Nephron (organoid): ENCODE measurements around the gene ATP8A1.
"Not testable (repeated sequence)": the region's sequence is repeated elsewhere in the genome, so short reads cannot be mapped to it uniquely, and the experiment has no call there.

Experiments
- H3K27ac Mint-ChIP-seq, 3 experiments: 2 replicates each; pipeline ENCODE4 v1.8.0; 2020; ENCODE audit warnings: mixed read lengths in 3 of 3, mild to moderate bottlenecking in 2 of 3, moderate library complexity in 1 of 3
- H3K27me3 Mint-ChIP-seq: 2 replicates; pipeline ENCODE4 v1.8.0; 2021; ENCODE audit warnings: low read depth, mild to moderate bottlenecking, moderate library complexity, mixed read lengths
- H3K36me3 Mint-ChIP-seq: 2 replicates; pipeline ENCODE4 v1.8.0; 2020; ENCODE audit warnings: low read depth, mixed read lengths
- H3K4me1 Mint-ChIP-seq: 2 replicates; pipeline ENCODE4 v1.8.0; 2020; ENCODE audit warnings: mixed read lengths
- H3K4me3 Mint-ChIP-seq, 3 experiments: 2 replicates each; pipeline ENCODE4 v1.8.0; 2020; ENCODE audit warnings: mild to moderate bottlenecking in 3 of 3, mixed read lengths in 3 of 3, moderate library complexity in 2 of 3
- H3K9me3 Mint-ChIP-seq: 2 replicates; pipeline ENCODE4 v1.8.0; 2020; ENCODE audit warnings: mixed read lengths
- TF ChIP-seq, protein P1 (sequence below), 3 experiments: fragments of 200-600 bp; sonication (generic); IDR thresholded peaks; one replicate each; pipeline ENCODE4 v1.5.0; 2021; ENCODE audit warnings: antibody characterized with exemption in 3 of 3; ENCODE audit not compliant: unreplicated experiment in 3 of 3

The ATP8A1 gene

GRCh38 chr4:42478509-42478908 is 178.4 kb downstream of the ATP8A1 start:
- no peak overlapping the region for H3K4me3 Mint-ChIP-seq
- no peak overlapping the region for H3K27ac Mint-ChIP-seq
- peaks cover 12% of the 10 kb centered on the region for H3K4me1 Mint-ChIP-seq
- TF ChIP-seq, protein P1, sequence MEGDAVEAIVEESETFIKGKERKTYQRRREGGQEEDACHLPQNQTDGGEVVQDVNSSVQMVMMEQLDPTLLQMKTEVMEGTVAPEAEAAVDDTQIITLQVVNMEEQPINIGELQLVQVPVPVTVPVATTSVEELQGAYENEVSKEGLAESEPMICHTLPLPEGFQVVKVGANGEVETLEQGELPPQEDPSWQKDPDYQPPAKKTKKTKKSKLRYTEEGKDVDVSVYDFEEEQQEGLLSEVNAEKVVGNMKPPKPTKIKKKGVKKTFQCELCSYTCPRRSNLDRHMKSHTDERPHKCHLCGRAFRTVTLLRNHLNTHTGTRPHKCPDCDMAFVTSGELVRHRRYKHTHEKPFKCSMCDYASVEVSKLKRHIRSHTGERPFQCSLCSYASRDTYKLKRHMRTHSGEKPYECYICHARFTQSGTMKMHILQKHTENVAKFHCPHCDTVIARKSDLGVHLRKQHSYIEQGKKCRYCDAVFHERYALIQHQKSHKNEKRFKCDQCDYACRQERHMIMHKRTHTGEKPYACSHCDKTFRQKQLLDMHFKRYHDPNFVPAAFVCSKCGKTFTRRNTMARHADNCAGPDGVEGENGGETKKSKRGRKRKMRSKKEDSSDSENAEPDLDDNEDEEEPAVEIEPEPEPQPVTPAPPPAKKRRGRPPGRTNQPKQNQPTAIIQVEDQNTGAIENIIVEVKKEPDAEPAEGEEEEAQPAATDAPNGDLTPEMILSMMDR (IDR thresholded peaks at IDR 0.05; ENCODE audit: unreplicated experiment in 3 of 3): no peak
- no peaks in the 10 kb centered on the region for H3K9me3 Mint-ChIP-seq
- no peaks in the 10 kb centered on the region for H3K36me3 Mint-ChIP-seq
- peaks cover 4% of the 10 kb centered on the region for H3K27me3 Mint-ChIP-seq

DNA sequence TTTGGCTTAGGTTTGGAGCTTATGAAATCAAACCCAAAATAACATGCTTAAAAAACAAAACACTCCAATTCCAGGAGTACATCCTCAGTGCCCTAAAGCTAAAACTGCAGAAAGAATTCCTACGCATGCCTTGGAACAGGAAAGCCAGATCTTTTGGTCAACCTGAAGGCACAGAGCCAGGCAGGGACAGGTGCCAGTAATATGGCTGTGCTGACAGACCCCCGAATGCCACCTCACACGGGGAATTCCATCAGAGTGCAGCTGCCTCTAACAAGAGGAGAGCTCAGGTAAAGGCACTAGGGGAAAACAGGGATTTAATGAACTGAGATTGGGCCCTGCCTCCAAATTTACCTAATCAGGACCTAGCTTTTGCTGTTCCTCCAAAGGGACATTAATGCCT is 182.5 kb downstream of the ATP8A1 start:
- H3K4me1 Mint-ChIP-seq: no peaks in the 10 kb centered on the region
- no peaks in the 10 kb centered on the region for H3K36me3 Mint-ChIP-seq
- H3K27me3 Mint-ChIP-seq: peaks cover 4% of the 10 kb centered on the region
- H3K27ac Mint-ChIP-seq: no peak overlapping the region
- TF ChIP-seq, protein P1 (IDR thresholded peaks at IDR 0.05; ENCODE audit: unreplicated experiment in 3 of 3): no peak
- H3K4me3 Mint-ChIP-seq: no peak overlapping the region
- H3K9me3 Mint-ChIP-seq: no peaks in the 10 kb centered on the region

GRCh38 chr4:42473071-42473684 is 183.7 kb downstream of the ATP8A1 start:
- H3K9me3 Mint-ChIP-seq: no peaks in the 10 kb centered on the region
- no peak overlapping the region for H3K4me3 Mint-ChIP-seq
- H3K36me3 Mint-ChIP-seq: no peaks in the 10 kb centered on the region
- H3K27ac Mint-ChIP-seq: no peak overlapping the region
- peaks cover 4% of the 10 kb centered on the region for H3K27me3 Mint-ChIP-seq
- H3K4me1 Mint-ChIP-seq: no peaks in the 10 kb centered on the region
- TF ChIP-seq, protein P1 (IDR thresholded peaks at IDR 0.05; ENCODE audit: unreplicated experiment in 3 of 3): no peak

DNA sequence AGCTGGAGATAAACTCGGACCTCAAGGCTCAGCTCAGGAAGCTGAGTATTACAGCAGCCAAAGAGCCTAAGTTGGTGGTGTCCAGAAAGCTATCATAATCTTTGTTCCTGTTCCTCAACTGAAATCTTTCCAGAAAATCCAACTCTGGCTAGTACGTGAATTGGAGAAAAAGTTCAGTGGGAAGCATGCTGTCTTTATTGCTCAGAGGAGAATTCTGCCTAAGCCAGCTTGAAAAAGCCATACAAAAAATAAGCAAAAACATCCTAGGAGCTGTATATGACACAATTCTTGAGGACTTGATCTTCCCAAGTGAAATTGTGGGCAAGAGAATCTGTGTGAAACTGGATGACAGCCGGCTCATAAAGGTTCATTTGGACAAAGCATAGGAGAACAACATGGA is 185.0 kb downstream of the ATP8A1 start:
- H3K27ac Mint-ChIP-seq: no peak overlapping the region
- H3K4me1 Mint-ChIP-seq: no peaks in the 10 kb centered on the region
- TF ChIP-seq, protein P1 (IDR thresholded peaks at IDR 0.05; ENCODE audit: unreplicated experiment in 3 of 3): no peak
- no peaks in the 10 kb centered on the region for H3K9me3 Mint-ChIP-seq
- H3K27me3 Mint-ChIP-seq: peaks cover under 1% of the 10 kb centered on the region
- no peaks in the 10 kb centered on the region for H3K36me3 Mint-ChIP-seq
- no peak overlapping the region for H3K4me3 Mint-ChIP-seq

DNA sequence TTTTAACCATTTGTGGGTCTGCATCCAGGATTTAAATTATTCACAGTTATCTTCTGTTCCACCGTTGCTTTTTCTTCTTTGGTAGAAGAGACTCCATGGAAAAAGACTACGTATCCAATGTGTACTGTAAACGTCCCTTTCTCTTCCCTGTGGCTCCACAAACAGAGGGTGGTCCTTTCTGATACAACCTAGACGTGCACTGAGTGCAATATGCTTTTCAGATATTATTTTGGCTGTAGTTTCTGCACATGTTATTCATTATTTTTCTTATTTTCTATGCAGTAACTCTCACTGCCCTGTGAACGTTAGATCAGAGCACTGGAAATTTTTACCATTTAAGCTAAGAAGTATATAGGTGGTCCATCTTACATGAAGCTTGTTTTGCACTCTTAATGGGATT is 186.9 kb downstream of the ATP8A1 start:
- Mint-ChIP-seq H3K9me3 (no peaks in the 10 kb centered on the region), H3K4me3 (no peak overlapping the region), H3K4me1 (no peaks in the 10 kb centered on the region), H3K27me3 (no peaks in the 10 kb centered on the region), H3K36me3 (no peaks in the 10 kb centered on the region), H3K27ac (no peak overlapping the region)
- TF ChIP-seq, protein P1 (IDR thresholded peaks at IDR 0.05; ENCODE audit: unreplicated experiment in 3 of 3): no peak

DNA sequence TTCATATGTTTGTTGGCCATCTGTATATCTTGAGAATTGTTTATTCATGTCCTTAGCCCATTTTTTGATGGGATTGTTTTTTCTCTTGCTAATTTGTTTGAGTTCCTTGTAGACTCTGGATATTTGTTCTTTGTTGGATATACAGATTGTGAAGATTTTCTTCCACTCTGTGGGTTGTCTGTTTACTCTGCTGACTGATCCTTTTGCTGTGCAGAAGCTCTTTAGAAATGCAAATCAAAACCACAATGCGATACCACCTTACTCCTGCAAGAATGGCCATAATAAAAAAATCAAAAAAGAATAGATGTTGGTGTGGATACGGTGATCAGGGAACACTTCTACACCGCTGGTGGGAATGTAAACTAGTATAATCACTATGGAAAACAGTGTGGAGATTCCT is 189.1 kb downstream of the ATP8A1 start:
- not testable (repeated sequence) for H3K9me3 Mint-ChIP-seq, H3K36me3 Mint-ChIP-seq, H3K4me3 Mint-ChIP-seq, H3K4me1 Mint-ChIP-seq, H3K27ac Mint-ChIP-seq, H3K27me3 Mint-ChIP-seq
